Measurements from ENCODE around the gene SRP14. TPM values are rescaled to one million over a fixed set of nuclear protein-coding genes. Genes with fewer than 3 reads are reported as not detected.
"Not testable (repeated sequence)": the region's sequence is repeated elsewhere in the genome, so short reads cannot be mapped to it uniquely, and the experiment has no call there.

SRP14 gene
- total RNA-seq, 1 donor from 2014 or later = 153 TPM

DNA sequence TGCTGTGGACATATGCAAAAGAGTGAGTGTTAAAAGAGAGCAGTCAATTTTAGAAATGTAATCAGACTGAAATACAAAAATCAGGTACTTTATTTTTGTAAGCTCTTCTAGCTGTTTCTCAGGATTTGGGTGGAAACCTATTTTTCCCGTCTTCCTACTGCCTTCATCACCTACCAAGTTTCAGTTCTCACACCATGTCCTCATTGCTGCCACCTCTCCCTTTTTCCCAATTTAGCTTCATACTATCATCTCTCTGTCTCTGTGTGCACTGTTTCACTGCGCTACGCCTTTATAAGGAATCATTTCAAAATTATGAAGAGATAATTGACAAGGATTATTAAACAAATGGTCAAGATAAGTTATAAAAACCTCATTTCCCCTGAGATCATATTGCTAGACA is 7.7 kb downstream of the SRP14 start:
- no peak for DNase-seq (ENCODE audit: low spot score)

DNA sequence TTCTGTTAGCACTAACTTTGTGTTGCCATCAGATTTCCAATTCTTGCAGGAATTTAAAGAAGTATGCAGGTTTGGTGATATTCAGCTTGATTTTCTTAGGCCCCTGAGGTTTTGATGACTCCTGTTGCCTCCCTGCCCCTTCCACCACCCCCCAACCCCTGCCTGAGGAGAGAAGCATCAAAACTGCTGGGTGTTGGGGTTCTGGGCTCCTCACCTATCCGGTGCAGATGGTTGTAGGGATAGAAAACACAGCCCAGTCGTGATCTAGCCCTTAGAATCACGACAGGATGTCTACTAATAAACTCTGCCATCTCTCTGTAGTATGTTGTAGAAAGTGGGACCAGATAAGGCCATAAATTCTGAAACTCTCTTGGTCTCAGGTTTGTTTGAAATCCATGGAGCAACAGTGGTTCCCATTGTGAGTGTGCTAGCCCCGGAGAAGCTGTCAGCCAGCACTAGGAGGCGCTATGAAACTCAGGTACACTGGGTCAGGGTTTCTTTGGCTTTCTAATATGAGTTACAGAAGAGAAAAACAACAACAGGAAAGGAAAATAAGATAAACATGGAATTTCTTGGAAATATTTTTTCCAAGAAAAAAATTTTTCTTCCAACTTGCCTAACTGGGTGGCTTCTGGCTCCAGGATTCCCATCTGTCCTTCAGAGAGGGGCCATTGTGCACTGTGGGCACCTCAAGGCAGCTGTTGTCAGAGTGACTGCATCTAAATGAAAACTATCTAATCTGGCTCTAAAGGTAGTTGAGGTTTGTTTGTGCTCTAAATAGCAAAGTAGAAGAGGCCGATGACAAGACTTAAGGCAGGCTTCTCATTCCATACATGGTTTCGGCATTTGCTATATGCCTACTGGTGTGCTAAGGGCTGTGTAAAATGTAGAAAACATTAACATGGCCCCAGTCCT is 8.7 kb downstream of the SRP14 start:
- no peak for DNase-seq (ENCODE audit: low spot score)

DNA sequence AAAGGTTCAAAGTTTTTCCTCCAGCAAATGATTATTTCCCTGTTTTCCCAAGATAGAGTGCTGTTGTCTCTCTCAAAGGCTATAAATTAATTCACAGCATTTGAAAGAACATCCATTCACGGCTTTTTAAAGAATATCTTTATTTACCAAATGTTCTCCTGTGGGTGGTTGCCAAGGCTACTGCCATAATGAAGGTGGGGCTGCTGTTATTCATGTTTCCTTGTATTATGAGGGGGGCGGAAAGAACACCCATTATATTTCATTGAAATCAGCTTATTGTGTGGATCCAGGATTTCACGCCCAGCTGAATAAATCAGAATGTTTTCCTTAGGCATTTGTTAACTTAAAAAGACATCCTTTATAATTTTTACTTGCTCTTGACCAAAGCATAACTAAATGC is 10.1 kb downstream of the SRP14 start:
- DNase-seq (ENCODE audit: low spot score) = peak; percentile 45

DNA sequence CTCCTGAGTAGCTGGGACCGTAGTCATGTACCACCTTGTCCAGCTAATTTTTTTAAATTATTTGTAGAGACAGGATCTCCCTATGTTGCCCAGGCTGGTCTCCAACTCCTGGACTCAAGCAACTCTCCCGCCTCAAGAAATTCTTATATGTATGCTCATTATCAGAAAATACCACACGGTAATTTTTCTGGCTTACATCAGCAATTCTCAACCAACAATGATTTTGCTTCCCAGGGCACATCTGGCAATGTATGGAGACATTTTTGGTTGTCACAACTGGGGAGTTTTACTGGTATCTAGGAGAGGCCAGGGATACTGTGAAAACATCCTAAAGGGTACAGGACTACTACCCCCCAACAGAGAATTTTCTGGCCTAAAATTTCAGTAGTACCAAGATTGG is 10.8 kb downstream of the SRP14 start:
- DNase-seq (ENCODE audit: low spot score) = no peak

DNA sequence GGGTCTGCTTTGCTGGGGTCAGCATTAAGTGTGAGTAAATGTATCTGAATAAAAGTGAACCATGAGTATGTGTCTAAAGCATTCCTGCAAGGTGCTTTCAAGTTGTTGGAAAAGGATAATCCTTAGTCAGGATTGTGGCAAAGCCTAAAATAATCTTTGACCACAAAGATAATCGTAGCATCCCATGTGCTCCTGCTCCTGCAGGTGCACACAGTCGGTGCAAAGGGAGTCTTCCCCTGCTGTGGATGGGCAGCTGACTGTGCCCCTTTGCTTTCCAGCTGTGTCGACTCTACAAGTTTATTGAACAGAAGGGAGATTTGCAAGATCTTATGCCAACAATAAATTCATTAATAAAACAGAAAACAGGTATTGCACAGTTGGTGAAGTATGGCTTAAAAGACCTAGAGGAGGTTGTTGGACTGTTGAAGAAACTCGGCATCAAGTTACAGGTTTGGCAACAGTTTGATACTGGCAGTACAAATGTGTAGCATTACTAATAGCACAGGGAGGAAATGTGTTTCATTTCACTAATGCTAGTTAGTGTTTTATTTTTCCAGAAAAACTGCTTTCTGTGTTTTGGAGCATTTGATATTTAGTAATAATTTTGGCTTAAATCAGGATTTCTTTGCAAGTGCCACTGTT is 22.6 kb downstream of the SRP14 start:
- DNase-seq (ENCODE audit: low spot score) = no peak

DNA sequence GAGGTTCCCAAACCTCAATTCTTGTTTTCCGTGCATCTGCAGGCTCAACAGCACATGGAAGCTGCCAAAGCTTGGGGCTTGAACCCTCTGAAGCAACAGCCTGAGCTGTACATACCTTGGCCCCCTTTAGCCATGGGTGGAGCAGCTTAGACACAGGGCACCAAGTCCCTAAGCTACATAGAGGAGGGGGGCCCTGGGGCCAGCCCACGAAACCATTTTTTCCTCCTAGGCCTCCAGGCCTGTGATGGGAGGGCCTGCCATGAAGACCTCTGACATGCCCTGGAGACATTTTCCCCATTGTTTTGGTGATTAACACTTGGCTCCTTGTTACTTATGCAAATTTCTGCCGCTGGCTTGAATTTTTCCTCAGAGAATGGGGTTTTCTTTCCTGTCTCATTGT is 24.6 kb downstream of the SRP14 start:
- DNase-seq (ENCODE audit: low spot score) = no peak

DNA sequence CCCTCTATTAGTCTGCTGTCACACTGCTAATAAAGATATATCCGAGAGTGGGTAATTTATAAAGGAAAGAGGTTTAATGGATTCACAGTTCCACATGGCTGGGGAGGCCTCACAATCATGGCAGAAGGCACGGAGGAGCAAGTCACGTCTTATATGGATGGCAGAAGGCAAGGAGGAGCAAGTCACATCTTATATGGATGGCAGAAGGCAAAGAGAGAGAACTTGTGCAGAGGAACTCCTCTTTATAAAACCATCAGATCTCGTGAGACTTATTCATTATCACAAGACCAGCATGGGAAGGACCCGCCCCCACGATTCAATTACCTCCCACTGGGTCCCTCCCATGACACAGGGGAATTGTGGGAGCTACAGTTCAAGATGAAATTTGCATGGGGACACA is 25.6 kb downstream of the SRP14 start:
- DNase-seq (ENCODE audit: low spot score) = not testable (repeated sequence)

DNA sequence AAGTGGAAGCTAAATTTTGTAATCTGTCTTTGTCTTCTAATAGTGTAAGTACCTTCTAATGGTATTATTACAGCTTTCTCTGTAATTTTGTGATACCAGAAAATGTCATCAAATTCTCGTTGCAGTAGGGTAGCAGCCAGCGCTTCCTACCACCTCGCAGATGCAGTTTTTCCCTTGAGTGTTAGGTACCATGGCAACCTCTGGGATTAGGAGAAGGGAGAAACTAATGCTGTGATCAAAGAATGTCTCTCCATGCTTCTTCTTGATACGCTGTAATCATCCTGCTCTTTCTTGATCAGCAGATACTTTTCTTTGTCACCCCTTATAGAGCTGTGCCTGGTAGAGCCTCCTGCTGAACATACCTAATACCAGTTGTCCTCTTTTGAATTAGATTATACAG is 27.7 kb downstream of the SRP14 start:
- no peak for DNase-seq (ENCODE audit: low spot score)

DNA sequence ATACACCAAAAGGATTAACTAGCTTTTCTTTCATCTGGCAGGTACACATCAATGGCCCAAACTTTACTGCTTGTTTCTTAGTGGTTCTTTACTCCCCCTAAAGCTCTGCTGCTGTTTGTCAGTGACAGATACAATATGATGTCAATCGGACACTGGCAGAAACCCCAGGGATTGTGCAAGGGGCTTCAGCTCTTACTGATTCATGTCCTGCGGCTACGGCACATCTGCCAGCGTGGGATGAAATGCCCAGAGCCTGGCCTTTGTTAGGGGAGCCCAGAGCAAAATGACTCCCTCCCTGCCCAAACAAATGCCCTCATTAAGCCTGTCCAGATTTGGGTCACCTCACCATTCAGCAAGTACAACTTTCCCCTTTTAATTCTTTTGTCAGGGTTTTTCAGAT is 28.3 kb downstream of the SRP14 start:
- no peak for DNase-seq (ENCODE audit: low spot score)

DNA sequence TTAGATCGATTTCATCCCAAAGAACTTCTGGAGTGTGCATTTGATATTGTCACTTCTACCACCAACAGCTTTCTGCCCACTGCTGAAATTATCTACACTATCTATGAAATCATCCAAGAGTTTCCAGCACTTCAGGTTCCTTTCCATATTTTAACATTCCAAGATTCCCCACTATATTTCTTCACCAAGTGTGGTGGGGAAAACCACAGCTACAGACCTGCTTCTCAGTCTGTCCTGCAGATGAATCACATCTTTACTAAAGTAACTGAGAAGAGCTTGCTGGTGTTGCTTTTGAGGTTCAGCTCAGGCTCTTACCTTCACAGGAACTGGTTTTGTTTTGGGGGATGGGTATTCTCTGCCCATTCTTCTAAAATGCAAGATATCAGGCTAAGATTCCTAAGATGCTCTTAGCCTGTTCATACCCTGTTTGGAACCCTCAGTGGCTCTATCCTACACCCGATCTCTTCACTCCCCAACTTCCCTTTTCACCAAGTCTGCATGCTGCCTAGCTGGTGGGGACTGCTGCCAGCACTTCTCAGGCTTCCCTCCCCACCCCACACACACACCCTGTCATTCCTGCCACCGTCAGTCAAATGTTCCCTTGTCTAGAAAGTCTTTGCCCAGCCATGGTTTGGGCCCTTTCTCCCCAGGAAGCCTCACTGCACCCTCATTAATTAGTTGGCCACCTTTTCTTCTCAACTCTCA is 30.8 kb downstream of the SRP14 start:
- no peak for DNase-seq (ENCODE audit: low spot score)

DNA sequence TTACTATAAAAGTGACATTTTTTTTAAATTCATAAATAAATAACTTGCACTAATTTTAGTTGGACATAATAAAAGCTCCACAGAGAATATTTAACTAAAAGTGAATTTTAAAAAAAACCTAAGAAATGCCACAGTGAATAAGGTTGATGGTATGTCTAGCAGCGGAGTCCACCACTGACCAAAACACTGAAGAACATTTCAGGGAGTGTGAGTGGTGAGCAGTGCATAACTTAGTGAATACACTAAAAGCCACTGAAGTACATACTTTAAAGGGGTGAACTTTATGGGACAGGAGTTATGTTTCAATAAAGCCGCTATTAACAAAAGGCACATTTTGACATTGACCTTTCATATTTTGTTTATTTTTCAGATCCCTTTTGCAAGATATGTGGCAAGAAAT is 32.3 kb downstream of the SRP14 start:
- DNase-seq (ENCODE audit: low spot score) = no peak

DNA sequence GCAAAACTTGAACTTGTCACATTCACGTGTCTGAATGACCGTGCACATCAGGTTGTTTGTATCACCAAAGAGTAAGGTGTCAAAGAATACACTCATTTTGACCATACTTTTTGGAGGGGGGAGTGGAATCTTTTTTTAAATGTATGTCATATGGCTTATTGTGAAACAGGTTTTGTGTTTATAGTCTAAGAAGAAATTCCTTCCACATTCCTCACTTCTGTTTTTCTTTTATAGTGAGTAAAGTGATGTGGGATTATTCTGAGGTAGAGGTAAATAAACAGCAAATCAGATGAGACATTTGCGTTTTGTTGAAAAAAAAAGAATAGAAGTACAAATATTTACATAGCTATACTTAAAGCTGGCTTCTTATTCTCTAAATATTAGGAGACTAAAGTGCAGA is 33.0 kb downstream of the SRP14 start:
- DNase-seq (ENCODE audit: low spot score) = no peak

DNA sequence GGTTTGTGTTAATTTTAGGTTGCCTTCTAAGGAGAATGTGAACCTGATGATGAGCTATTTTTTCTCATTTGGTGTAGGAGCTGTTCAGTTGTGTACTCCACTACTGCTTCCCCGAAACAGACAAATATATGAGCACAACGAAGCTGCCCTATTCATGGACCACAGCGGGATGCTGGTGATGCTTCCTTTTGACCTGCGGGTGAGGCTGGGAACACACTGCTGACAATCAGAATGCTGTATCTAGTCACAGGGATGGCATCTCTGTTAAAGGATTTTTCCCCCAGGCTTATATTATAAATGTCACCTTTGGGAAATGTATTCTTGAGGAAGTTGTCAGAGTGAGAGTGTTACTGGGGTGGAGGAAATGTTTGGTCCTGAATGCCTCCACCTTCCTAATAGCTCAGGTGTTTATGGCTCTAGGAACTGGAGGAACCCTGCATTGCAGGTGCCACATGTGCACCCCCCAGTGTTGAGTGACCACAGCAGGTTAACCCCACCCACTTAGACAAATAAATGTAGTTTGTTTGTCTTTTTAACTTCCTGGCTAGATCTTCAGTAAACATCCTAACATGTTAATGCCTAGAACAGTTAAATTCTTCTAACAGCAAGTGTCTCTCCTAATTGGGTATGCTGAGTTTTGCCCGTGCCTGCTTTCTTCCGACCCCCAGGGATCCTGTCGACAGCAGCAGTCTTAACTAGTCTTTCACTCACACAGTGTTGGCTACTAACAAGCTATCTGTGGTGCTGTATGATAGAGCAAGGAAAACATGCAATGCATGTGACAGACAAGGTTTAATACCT is 35.7 kb downstream of the SRP14 start:
- DNase-seq (ENCODE audit: low spot score) = no peak

DNA sequence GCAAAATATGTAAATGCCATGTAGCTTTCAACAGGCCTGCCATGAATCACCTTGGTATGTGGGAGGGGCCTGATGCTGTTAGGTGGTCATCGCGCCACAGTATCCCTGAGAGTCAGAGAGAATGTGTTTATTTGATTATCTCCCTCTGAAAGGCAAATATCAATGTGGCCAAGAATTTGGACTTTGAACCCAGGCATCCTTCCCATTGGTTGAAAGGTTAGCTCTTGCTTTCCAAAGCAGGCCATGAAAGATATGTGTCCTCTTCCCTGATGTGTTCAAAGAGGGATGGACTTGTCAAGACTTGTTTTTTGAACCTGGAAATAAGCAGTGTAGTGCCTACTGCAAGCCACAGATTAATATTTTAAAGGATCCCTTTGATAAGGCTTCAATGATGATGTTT is 36.7 kb downstream of the SRP14 start:
- no peak for DNase-seq (ENCODE audit: low spot score)

DNA sequence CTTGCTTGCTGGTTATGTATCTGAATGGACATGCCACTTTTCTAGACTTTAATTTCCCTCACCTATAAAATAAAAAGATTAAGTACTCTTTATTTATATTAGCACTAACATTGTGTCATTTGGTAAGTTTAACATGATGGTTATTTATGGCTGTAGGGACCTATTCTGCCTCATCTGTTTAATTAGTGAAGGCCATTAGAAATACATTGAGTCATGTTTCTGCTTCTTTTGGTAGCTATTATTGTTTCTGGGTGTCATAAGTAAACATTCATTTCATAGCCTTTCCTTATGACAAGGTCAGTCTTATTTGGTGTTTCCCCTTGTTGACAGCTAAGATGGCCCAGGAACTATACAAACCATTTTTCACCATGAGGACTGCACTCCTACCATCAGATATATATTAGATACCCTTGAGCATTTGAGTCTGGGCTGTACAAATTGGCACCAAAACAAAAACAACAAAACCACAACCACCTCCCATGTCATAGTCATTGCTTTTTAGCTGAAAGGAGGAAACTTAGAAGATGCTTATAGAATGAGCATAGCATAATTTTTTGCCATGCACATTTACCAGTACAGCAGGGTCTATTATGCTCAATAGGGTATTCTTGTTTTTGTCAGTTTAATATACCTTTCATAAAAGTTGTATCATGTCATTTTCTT is 39.3 kb downstream of the SRP14 start:
- no peak for DNase-seq (ENCODE audit: low spot score)

DNA sequence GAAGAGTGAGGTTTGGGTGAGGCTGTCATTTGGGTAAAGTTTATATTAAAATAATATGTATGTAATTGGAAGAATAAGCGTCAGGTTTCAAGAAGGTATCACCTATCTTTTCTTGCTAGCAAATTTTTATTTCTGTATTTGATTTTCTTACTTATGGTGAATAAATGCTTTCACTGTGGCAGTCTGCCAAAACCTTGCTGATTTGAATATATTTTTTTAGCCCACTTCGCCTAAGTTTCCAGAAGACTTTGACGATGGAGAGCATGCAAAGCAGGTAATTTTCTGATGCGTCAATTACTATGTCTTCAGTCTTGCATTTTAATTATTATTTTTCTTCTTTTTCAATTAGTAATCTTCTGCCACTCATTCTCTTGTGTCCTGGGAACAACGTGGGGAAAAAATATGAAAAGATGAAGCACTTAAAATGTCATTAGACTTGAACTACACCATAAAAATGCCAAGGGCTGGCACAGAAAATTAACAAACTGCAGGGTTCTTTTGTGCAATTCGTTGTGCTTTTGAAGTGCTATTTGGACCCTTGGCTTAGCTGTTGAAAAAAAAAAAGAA is 40.4 kb downstream of the SRP14 start:
- no peak for DNase-seq (ENCODE audit: low spot score)

DNA sequence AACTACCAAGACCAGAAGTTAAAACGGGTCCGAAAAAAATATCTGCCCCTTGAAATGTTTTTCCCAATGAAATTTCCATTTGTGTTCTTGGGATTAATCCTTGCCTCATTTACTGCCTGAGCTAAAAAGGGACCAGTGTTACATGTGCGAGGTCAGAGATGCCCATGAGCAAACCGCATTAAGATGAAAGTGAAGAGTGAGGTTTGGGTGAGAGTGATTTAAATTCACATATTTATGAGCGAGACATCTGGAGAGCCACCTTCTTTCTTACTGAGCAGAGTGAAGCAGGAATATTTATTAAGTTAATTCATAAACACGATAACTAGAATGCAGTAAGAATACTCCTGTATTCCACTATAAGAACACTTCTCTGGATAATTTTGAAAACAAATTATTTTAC is 41.3 kb downstream of the SRP14 start:
- DNase-seq (ENCODE audit: low spot score) = no peak

DNA sequence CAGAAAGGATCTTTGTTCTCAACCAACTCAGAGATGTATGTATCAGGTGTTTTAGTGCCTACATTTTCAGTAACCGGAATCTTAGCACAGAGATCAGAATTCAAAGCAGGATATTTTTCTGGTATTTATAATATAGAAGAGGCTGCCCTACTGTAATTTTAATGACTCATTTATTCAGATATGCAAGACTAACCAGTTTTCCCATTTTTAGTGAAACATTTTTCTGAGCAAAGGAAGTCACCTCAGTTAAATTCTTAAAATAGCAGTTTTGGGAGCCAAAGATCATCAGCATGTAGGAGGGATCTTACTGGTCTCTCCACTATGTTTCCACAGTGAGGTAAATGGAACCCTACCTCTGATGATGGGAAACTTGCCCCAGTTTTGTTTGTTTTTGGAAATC is 42.0 kb downstream of the SRP14 start:
- no peak for DNase-seq (ENCODE audit: low spot score)

DNA sequence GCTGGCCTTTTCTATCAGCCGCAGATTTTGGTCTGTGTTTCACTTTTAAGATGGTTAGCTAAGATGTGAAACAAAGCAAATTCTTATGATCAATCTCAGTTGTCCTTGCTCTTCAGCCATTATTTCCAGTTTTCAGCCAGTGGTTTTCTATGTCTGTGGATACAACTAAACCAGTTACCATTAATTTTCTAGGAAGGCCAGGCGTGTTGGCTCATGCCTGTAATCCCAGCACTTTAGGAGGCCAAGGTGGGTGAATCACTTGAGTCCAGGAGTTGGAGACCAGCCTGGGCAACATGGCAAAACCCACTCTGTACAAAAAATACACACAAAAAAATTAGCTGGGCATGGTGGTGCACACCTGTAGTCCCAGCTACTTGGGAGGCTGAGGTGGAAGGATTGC is 42.8 kb downstream of the SRP14 start:
- not testable (repeated sequence) for DNase-seq (ENCODE audit: low spot score)

DNA sequence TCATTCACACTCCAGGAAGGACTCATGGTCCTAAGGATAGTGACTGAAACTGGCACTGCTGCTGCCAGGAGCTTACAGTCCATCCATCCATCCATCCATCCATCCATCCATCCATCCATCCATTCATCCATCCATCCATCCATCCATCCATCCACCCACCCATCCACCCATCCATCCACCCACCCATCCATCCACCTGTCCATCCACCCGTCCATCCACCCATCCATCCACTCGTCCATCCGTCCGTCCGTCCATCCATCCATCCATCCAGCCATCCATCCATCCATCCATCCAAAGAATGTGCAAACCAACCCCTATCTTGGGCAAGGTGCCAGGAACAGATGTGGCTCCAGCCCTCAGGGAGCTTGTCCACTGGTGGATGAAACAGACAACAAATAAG is 46.0 kb downstream of the SRP14 start:
- DNase-seq (ENCODE audit: low spot score) = not testable (repeated sequence)

DNA sequence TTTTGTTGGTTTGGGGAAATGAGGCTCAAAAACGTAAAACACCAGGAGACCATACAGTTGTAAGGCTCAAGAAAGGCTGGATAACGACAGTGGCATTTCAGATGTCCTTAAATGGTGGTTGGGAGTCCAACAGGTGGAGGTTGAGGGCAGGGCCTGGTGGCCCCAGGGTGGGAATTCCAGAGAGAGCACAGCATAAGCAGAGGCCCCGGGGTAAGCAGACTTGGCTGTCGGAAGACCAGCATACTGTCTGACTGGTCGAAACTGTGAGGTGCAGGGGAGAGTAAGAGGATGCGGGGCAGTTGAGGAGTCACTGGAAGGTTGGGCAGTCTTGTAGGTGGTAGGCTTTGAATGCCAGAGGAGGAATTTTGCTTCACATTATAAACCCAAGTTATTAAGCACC is 48.3 kb downstream of the SRP14 start:
- no peak for DNase-seq (ENCODE audit: low spot score)
